Measurements from ENCODE around the gene PLCB3.

PLCB3 gene

GRCh38 chr11:64269540-64270220 is 18.4 kb downstream of the PLCB3 start:
- no peak for TF ChIP-seq FOXP2 (optimal IDR thresholded peaks at IDR 0.05; ENCODE audit: borderline replicate concordance, extremely low read depth, extremely low read length, insufficient read depth)
- 0 out of 4 replicates have a peak, but pooled peaks of 1 of the 2 experiments have one; percentile 6 for TF ChIP-seq REST (IDR thresholded peaks at IDR 0.05; ENCODE audit: insufficient read depth in 1 of 2, low read depth in 2 of 2, low read length in 2 of 2)
- peak; percentile 92 for TF ChIP-seq SIN3A (IDR thresholded peaks at IDR 0.05; ENCODE audit: borderline replicate concordance, insufficient read depth, low read length)
- TF ChIP-seq POLR2AphosphoS5 (IDR thresholded peaks at IDR 0.05; ENCODE audit: low read depth, low read length) = peak; percentile 9; the same call in 1 of the 2 replicates
- TF ChIP-seq TAF1 (IDR thresholded peaks at IDR 0.05; ENCODE audit: borderline replicate concordance, insufficient read depth, low read length) = peak; percentile 81; the same call in 1 of the 2 replicates

GRCh38 chr11:64275031-64275800 is 23.9 kb downstream of the PLCB3 start:
- TF ChIP-seq TAF1 (IDR thresholded peaks at IDR 0.05; ENCODE audit: borderline replicate concordance, insufficient read depth, low read length) (no peak), SIN3A (IDR thresholded peaks at IDR 0.05; ENCODE audit: borderline replicate concordance, insufficient read depth, low read length) (no peak), FOXP2 (optimal IDR thresholded peaks at IDR 0.05; ENCODE audit: borderline replicate concordance, extremely low read depth, extremely low read length, insufficient read depth) (no peak), POLR2AphosphoS5 (IDR thresholded peaks at IDR 0.05; ENCODE audit: low read depth, low read length) (no peak), REST (IDR thresholded peaks at IDR 0.05; ENCODE audit: insufficient read depth in 1 of 2, low read depth in 2 of 2, low read length in 2 of 2) (no peak)

GRCh38 chr11:64275841-64276240 is 24.5 kb downstream of the PLCB3 start:
- TF ChIP-seq FOXP2 (optimal IDR thresholded peaks at IDR 0.05; ENCODE audit: borderline replicate concordance, extremely low read depth, extremely low read length, insufficient read depth) (no peak), SIN3A (IDR thresholded peaks at IDR 0.05; ENCODE audit: borderline replicate concordance, insufficient read depth, low read length) (no peak)

GRCh38 chr11:64276653-64277431 is 25.5 kb downstream of the PLCB3 start:
- no peak for TF ChIP-seq TAF1 (IDR thresholded peaks at IDR 0.05; ENCODE audit: borderline replicate concordance, insufficient read depth, low read length)

- TF ChIP-seq SIN3A (IDR thresholded peaks at IDR 0.05; ENCODE audit: borderline replicate concordance, insufficient read depth, low read length) (no peak), REST (IDR thresholded peaks at IDR 0.05; ENCODE audit: insufficient read depth in 1 of 2, low read depth in 2 of 2, low read length in 2 of 2) (no peak), POLR2AphosphoS5 (IDR thresholded peaks at IDR 0.05; ENCODE audit: low read depth, low read length) (no peak), TAF1 (IDR thresholded peaks at IDR 0.05; ENCODE audit: borderline replicate concordance, insufficient read depth, low read length) (no peak), FOXP2 (optimal IDR thresholded peaks at IDR 0.05; ENCODE audit: borderline replicate concordance, extremely low read depth, extremely low read length, insufficient read depth) (no peak)
These were observed 27.4 kb downstream of the PLCB3 start for GRCh38 chr11:64278576-64279190.
